ENCODE measurements around the gene EBF4.
"Not testable (repeated sequence)": the region's sequence is repeated elsewhere in the genome, so short reads cannot be mapped to it uniquely, and the experiment has no call there.

Gene EBF4

GRCh38 chr20:2806351-2806701 is 113.7 kb downstream of the EBF4 start:
- in situ Hi-C loops (cut with MboI; ENCODE audit: low sequenced_read_pairs), result no loop called here

- in situ Hi-C loops (cut with MboI; ENCODE audit: low sequenced_read_pairs), result no loop called here
These were observed 114.4 kb downstream of the EBF4 start for GRCh38 chr20:2807019-2807418.

GRCh38 chr20:2807929-2808328 is 115.3 kb downstream of the EBF4 start:
- in situ Hi-C loops (cut with MboI; ENCODE audit: low sequenced_read_pairs), result not testable (repeated sequence)

DNA sequence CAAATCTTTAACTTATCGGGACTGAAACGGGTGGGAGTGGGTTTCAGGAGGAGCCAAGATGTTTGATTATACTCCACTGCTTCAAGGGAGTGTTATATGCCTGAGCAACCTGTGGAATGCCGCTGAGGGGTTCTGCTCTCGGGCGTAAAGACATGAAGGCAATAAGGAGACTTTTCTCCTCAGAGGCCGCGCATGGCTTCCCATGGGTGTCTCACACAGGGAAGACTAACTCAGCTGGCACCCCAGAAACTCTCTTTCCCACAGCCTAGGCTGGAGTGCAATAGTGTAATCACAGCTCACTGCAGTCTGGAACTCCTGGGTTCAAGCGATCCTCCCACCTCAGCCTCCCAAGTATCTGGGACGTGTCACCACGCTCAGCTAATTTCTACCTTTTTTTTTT is 117.1 kb downstream of the EBF4 start:
- in situ Hi-C loops (cut with MboI; ENCODE audit: low sequenced_read_pairs), result no loop called here
